HL-60 (cell line): ENCODE data around the gene NPC2.

Experiments
- CTCF ChIP-seq: IDR thresholded peaks from one replicate; pipeline ENCODE4 v1.5.1; 2011; ENCODE audit warnings: low read length, control low read depth, inconsistent platforms; ENCODE audit not compliant: insufficient read depth
- SPI1 ChIP-seq: IDR thresholded peaks from 2 replicates; pipeline ENCODE4 v1.6.1; 2012; ENCODE audit warnings: low read depth, mild to moderate bottlenecking, borderline replicate concordance

- no peak for TF ChIP-seq SPI1
- TF ChIP-seq CTCF, result no peak
Observed at GRCh38 chr14:74482571-74482970, 10.5 kb downstream of the NPC2 start.
